Muscle layer of duodenum (tissue), 2 donors: Measurements from ENCODE around the gene SEMA3E.

ENCODE experiments used
- H3K27ac ChIP-seq: one replicate; pipeline ENCODE4 v1.7.0; 2013; ENCODE audit warnings: mild to moderate bottlenecking, low read length
- H3K27me3 ChIP-seq: one replicate; pipeline ENCODE4 v1.7.0; 2013; ENCODE audit warnings: low read depth, mild to moderate bottlenecking, control low read depth, low read length
- H3K36me3 ChIP-seq, 2 donors: one replicate each; pipeline ENCODE4 v1.7.0; 2013; ENCODE audit warnings: low read length in 2 of 2, control low read depth in 1 of 2, mild to moderate bottlenecking in 1 of 2; ENCODE audit not compliant: insufficient read depth in 2 of 2, control insufficient read depth in 1 of 2
- H3K4me1 ChIP-seq, 2 donors: one replicate each; pipeline ENCODE4 v1.7.0; 2013; ENCODE audit warnings: low read length in 2 of 2, mild to moderate bottlenecking in 2 of 2, control low read depth in 1 of 2, moderate library complexity in 1 of 2; ENCODE audit not compliant: insufficient read depth in 2 of 2, control insufficient read depth in 1 of 2
- H3K4me3 ChIP-seq, 2 donors: one replicate each; pipeline ENCODE4 v1.7.0; 2013; ENCODE audit warnings: low read length in 2 of 2, low read depth in 1 of 2, mild to moderate bottlenecking in 1 of 2
- H3K9me3 ChIP-seq, 2 donors: one replicate each; pipeline ENCODE4 v1.7.0; 2013; ENCODE audit warnings: low read length in 2 of 2, control low read depth in 1 of 2, mild to moderate bottlenecking in 1 of 2; ENCODE audit not compliant: control insufficient read depth in 1 of 2
- donor health status: healthy.

Gene SEMA3E

GRCh38 chr7:83648464-83649241, at the start of gene SEMA3E:
Gene SEMA3E (minus strand): TSS chr7:83649139.
- H3K27ac ChIP-seq = peak within 1 kb of the TSS; percentile 46
- no peaks in the 10 kb centered on the region for H3K27me3 ChIP-seq

GRCh38 chr7:83697804-83698530, 49.0 kb upstream of the SEMA3E start:
- Histone ChIP-seq H3K27ac (no peak overlapping the region), H3K36me3 (no peaks in the 10 kb centered on the region), H3K9me3 (no peaks in the 10 kb centered on the region), H3K4me3 (no peak overlapping the region), H3K4me1 (no peaks in the 10 kb centered on the region), H3K27me3 (no peaks in the 10 kb centered on the region)

More at GRCh38 chr7:83648464-83649241, at the start of gene SEMA3E:
- Histone ChIP-seq H3K4me3 (peak within 1 kb of the TSS; percentile 61 to 67), H3K4me1 (no peaks in the 10 kb centered on the region), H3K9me3 (no peaks in the 10 kb centered on the region), H3K36me3 (no peaks in the 10 kb centered on the region)

GRCh38 chr7:83696101-83696500, 47.2 kb upstream of the SEMA3E start:
- Histone ChIP-seq H3K9me3 (no peaks in the 10 kb centered on the region), H3K27me3 (no peaks in the 10 kb centered on the region), H3K27ac (no peak overlapping the region), H3K36me3 (no peaks in the 10 kb centered on the region), H3K4me3 (no peak overlapping the region), H3K4me1 (no peaks in the 10 kb centered on the region)

- H3K4me1 ChIP-seq = no peaks in the 10 kb centered on the region
Measured at GRCh38 chr7:83695128-83695960, 46.4 kb upstream of the SEMA3E start.

GRCh38 chr7:83693256-83693655, 44.3 kb upstream of the SEMA3E start:
- Histone ChIP-seq H3K9me3 (no peaks in the 10 kb centered on the region), H3K27ac (no peak overlapping the region), H3K36me3 (no peaks in the 10 kb centered on the region), H3K27me3 (no peaks in the 10 kb centered on the region), H3K4me3 (no peak overlapping the region), H3K4me1 (no peaks in the 10 kb centered on the region)

More at GRCh38 chr7:83695128-83695960, 46.4 kb upstream of the SEMA3E start:
- Histone ChIP-seq H3K36me3 (no peaks in the 10 kb centered on the region), H3K9me3 (no peaks in the 10 kb centered on the region), H3K4me3 (no peak overlapping the region), H3K27ac (no peak overlapping the region), H3K27me3 (no peaks in the 10 kb centered on the region)

- Histone ChIP-seq H3K27me3 (no peaks in the 10 kb centered on the region), H3K36me3 (no peaks in the 10 kb centered on the region), H3K9me3 (no peaks in the 10 kb centered on the region), H3K4me3 (no peak overlapping the region), H3K27ac (no peak overlapping the region), H3K4me1 (no peaks in the 10 kb centered on the region)
Measured at GRCh38 chr7:83691095-83691494, 42.2 kb upstream of the SEMA3E start.

- no peaks in the 10 kb centered on the region for H3K4me1 ChIP-seq
- H3K27ac ChIP-seq = no peak overlapping the region
- no peaks in the 10 kb centered on the region for H3K36me3 ChIP-seq
- H3K27me3 ChIP-seq = no peaks in the 10 kb centered on the region
- no peaks in the 10 kb centered on the region for H3K9me3 ChIP-seq
- H3K4me3 ChIP-seq = no peak overlapping the region
Measured at GRCh38 chr7:83689855-83690254, 40.9 kb upstream of the SEMA3E start.

GRCh38 chr7:83686416-83686815, 37.5 kb upstream of the SEMA3E start:
- Histone ChIP-seq H3K27ac (no peak overlapping the region), H3K36me3 (no peaks in the 10 kb centered on the region), H3K4me1 (no peaks in the 10 kb centered on the region), H3K4me3 (no peak overlapping the region), H3K9me3 (no peaks in the 10 kb centered on the region), H3K27me3 (no peaks in the 10 kb centered on the region)

GRCh38 chr7:83684928-83685327, 36.0 kb upstream of the SEMA3E start:
- H3K27me3 ChIP-seq = no peaks in the 10 kb centered on the region
- no peak overlapping the region for H3K4me3 ChIP-seq
- no peaks in the 10 kb centered on the region for H3K36me3 ChIP-seq
- H3K9me3 ChIP-seq = no peaks in the 10 kb centered on the region
- no peaks in the 10 kb centered on the region for H3K4me1 ChIP-seq
- H3K27ac ChIP-seq = no peak overlapping the region

- peaks cover 0 to 6% of the 10 kb centered on the region in 2 donors for H3K4me1 ChIP-seq
- no peak overlapping the region for H3K27ac ChIP-seq
- no peaks in the 10 kb centered on the region for H3K27me3 ChIP-seq
- no peak overlapping the region for H3K4me3 ChIP-seq
- H3K9me3 ChIP-seq = no peaks in the 10 kb centered on the region
- no peaks in the 10 kb centered on the region for H3K36me3 ChIP-seq
Measured at GRCh38 chr7:83681200-83681778, 32.4 kb upstream of the SEMA3E start.
